Type B pancreatic cell (in vitro differentiated cells): ENCODE data around the gene MYO18B. TPM values are rescaled to one million over a fixed set of nuclear protein-coding genes. Genes with fewer than 3 reads are reported as not detected.

Source experiments
- DNase-seq: peaks from one replicate; pipeline ENCODE4 v3.0.0; 2021; ENCODE audit warnings: mixed read lengths; ENCODE audit not compliant: unreplicated experiment; ENCODE audit errors: extremely low spot score
- H3K27ac Mint-ChIP-seq: 2 replicates; pipeline ENCODE4 v1.8.0; 2021; ENCODE audit warnings: mild to moderate bottlenecking, mixed read lengths
- H3K27me3 Mint-ChIP-seq: 2 replicates; pipeline ENCODE4 v1.8.0; 2021; ENCODE audit warnings: mixed read lengths
- H3K36me3 Mint-ChIP-seq: 2 replicates; pipeline ENCODE4 v1.8.0; 2021; ENCODE audit warnings: mixed read lengths
- H3K4me1 Mint-ChIP-seq: one replicate; pipeline ENCODE4 v1.8.0; 2021; ENCODE audit warnings: mixed read lengths; ENCODE audit not compliant: unreplicated experiment
- H3K4me3 Mint-ChIP-seq: 2 replicates; pipeline ENCODE4 v1.8.0; 2021; ENCODE audit warnings: mild to moderate bottlenecking, mixed read lengths
- H3K9me3 Mint-ChIP-seq: 2 replicates; pipeline ENCODE4 v1.8.0; 2021; ENCODE audit warnings: mixed read lengths
- CTCF ChIP-seq: fragments of 200-600 bp; sonication (generic); conservative IDR thresholded peaks from 2 replicates; pipeline ENCODE4 v1.5.0; 2021; ENCODE audit warnings: antibody characterized with exemption, mild to moderate bottlenecking
- total RNA-seq: library from RNA; stranded (reverse); gene quantifications from 2 replicates; pipeline ENCODE4 v1.2.1, GENCODE V29; 2021; ENCODE audit warnings: low replicate concordance

MYO18B gene
- total RNA-seq, 1 donor from 2014 or later = 0.10 TPM

DNA sequence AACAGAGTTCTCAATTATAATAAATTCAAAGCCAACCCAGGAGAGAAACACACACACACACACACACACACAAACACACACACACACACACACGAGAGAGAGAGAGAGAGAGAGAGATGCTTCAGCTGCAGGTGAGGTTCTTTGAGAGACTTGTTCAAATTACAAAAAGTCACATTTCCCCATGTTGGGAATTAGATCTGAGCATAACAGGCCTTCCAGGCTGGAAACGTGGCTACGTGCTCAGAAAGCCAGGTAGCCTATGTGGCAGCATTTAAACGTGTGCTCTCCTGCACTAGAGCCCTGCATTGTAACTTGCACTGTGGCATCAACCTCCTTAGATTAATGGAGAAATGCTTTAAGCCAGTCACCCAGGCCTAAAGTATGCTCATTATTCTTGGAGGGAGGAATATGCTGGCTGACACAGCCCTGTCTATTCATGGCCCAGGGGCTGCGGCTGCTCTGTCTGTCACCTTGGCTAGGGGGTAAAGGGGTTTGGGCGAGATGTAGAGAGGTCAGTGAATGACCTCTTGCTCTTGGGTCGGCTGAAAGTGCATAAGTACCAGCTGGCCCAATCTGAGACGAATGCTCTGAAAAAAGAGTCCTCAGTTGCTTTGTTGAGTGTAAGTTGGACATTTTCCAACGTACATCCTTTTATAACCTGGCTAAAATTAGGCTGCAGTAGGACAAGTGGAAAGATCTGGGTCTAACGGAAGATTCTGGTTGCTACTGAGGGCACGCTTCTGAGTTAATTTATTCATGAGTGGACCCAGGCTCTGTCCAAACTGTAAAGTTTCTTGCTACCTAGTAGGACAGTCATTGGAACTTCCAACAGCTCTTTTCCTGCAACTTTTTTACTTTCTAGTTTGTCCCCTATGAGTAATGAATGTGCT, 256.1 kb downstream of the MYO18B start:
- Mint-ChIP-seq H3K36me3 (no peaks in the 10 kb centered on the region), H3K4me1 (no peaks in the 10 kb centered on the region), H3K27ac (no peak overlapping the region), H3K27me3 (peaks cover 29% of the 10 kb centered on the region), H3K9me3 (no peaks in the 10 kb centered on the region), H3K4me3 (no peak overlapping the region)
- no peak for DNase-seq
- no peak for TF ChIP-seq CTCF

DNA sequence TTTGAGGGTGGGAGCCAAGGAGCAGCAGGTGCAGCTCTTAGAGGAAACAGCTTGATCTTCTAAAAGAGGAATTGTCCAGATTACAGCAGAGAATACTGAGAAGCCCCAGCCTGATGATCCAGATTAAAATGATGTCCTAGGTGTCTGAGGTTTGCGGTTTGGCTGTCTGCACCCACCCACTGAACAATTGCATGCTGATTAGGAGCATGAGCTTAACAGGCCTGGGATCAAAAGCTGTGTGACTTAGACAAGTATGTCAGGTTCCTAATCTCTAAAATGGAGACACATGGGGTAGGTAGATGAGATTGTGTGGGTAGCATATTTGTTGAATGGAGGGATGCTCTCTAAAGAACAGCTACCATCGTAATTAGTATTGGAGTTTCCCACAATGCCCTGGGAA, 260.5 kb downstream of the MYO18B start:
- DNase-seq = no peak
- H3K4me1 Mint-ChIP-seq = no peaks in the 10 kb centered on the region
- no peak for TF ChIP-seq CTCF
- no peak overlapping the region for H3K4me3 Mint-ChIP-seq
- H3K27me3 Mint-ChIP-seq = peaks cover 25% of the 10 kb centered on the region
- H3K9me3 Mint-ChIP-seq = no peaks in the 10 kb centered on the region
- H3K27ac Mint-ChIP-seq = no peak overlapping the region
- H3K36me3 Mint-ChIP-seq = no peaks in the 10 kb centered on the region

GRCh38 chr22:26004477-26004876, 262.5 kb downstream of the MYO18B start:
- Mint-ChIP-seq H3K4me3 (no peak overlapping the region), H3K27ac (no peak overlapping the region), H3K4me1 (no peaks in the 10 kb centered on the region), H3K36me3 (no peaks in the 10 kb centered on the region), H3K9me3 (no peaks in the 10 kb centered on the region), H3K27me3 (peaks cover 37% of the 10 kb centered on the region)
- no peak for TF ChIP-seq CTCF
- no peak for DNase-seq

DNA sequence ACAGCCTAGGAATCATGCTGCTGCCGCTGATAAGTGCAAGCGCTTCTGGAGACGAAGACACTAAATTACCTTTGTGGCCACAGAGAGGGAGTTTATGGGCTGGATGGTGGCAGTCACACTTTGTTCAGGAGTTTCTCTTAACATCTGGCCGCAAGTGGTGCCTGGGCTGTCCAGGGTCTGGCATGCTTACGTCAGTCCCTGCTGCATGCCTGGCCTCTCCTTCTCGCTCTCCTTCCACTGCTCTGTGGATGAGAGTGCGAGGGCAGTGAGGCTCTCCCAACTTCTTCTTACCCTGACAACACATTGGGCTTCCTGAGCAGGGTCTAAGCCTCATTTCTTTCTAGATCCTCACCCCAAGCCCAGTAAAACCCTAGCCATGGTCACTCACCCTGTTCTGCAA, 266.6 kb downstream of the MYO18B start:
- Mint-ChIP-seq H3K4me3 (no peak overlapping the region), H3K9me3 (no peaks in the 10 kb centered on the region), H3K36me3 (no peaks in the 10 kb centered on the region), H3K4me1 (no peaks in the 10 kb centered on the region), H3K27me3 (peaks cover 17% of the 10 kb centered on the region), H3K27ac (no peak overlapping the region)
- no peak for DNase-seq
- no peak for TF ChIP-seq CTCF

DNA sequence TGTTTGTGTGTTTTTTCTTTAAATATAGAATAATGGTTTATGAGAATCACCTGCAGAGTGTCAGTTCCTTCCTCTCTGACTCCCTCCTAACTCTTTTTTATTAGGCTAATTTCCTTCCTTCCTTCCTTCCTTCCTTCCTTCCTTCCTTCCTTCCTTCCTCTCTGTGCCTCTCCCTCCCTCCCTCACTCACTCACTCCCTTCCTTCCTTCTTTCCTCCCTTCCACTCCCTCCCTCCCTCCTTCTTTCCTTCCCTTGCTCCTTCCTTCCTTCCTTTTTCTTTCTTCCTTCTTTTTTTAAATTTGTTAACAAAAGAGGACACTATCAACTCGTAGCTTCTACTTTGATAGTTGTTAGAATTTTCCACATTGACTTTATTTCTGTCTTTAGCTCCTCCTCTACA, 274.9 kb downstream of the MYO18B start:
- H3K27ac Mint-ChIP-seq = no peak overlapping the region
- peaks cover 20% of the 10 kb centered on the region for H3K27me3 Mint-ChIP-seq
- H3K4me1 Mint-ChIP-seq = no peaks in the 10 kb centered on the region
- H3K4me3 Mint-ChIP-seq = no peak overlapping the region
- H3K36me3 Mint-ChIP-seq = no peaks in the 10 kb centered on the region
- no peaks in the 10 kb centered on the region for H3K9me3 Mint-ChIP-seq
- TF ChIP-seq CTCF = no peak
- no peak for DNase-seq
